PC-9 (cell line): ENCODE results near the gene FGF12. TPM values are rescaled to one million over a fixed set of nuclear protein-coding genes. Genes with fewer than 3 reads are reported as not detected.
A peak's percentile ranks its signal among the peaks of the same experiment; 100 is the strongest.

Experiments
- BruUV-seq: library from RNA; stranded (reverse); fragments of 400-500 nt; replicated peaks from 2 replicates; lab custom pipeline; 2021; lab: Mats Ljungman, UMichigan
- CTCF ChIA-PET: fragments of 300-600 bp; sonication (Branson Sonifier 250); formaldehyde crosslinking; loops from one replicate; lab custom pipeline; 2022; ENCODE audit warnings: antibody characterized with exemption; lab: Charles Lee
- POLR2A ChIA-PET: fragments of 300-600 bp; sonication (Branson Sonifier 250); formaldehyde crosslinking; loops from one replicate; lab custom pipeline; 2022; ENCODE audit warnings: antibody characterized with exemption; ENCODE audit not compliant: unreplicated experiment; lab: Charles Lee
- DNase-seq, 2 experiments: peaks; one replicate each; pipeline versions ENCODE4 v3.0.0 to v3.0.0-alpha.2; 2015 to 2022; ENCODE audit warnings: mixed read lengths in 1 of 2
- H2AFZ ChIP-seq: fragments of 200-600 bp; sonication (generic); 2 replicates; pipeline ENCODE4 v1.8.1; 2017; ENCODE audit warnings: antibody characterized with exemption
- H3F3A ChIP-seq: fragments of 200-600 bp; sonication (generic); 2 replicates; pipeline ENCODE4 v1.8.1; 2017; ENCODE audit warnings: antibody characterized with exemption, mild to moderate bottlenecking, low read depth; ENCODE audit not compliant: insufficient read depth
- H3K27ac ChIP-seq: fragments of 200-600 bp; sonication (generic); 2 replicates; pipeline ENCODE4 v1.6.1; 2016; ENCODE audit warnings: mixed run types
- H3K27me3 ChIP-seq: fragments of 200-600 bp; sonication (generic); 2 replicates; pipeline ENCODE4 v1.6.1; 2016; ENCODE audit warnings: low read depth, mixed run types; ENCODE audit not compliant: insufficient read depth
- H3K36me3 ChIP-seq: fragments of 200-600 bp; sonication (generic); 2 replicates; pipeline ENCODE4 v1.6.1; 2016; ENCODE audit warnings: low read depth, mixed run types
- H3K4me1 ChIP-seq: fragments of 200-600 bp; sonication (generic); replicated peaks from 2 replicates; pipeline ENCODE4 v1.6.1; 2016; ENCODE audit warnings: mixed run types; ENCODE audit not compliant: insufficient read depth
- H3K4me2 ChIP-seq: fragments of 200-600 bp; sonication (generic); 2 replicates; pipeline ENCODE4 v1.6.1; 2017; ENCODE audit warnings: mixed run types
- H3K4me3 ChIP-seq: fragments of 200-600 bp; sonication (generic); 2 replicates; pipeline ENCODE4 v1.6.1; 2016; ENCODE audit warnings: mixed run types
- H3K79me2 ChIP-seq: fragments of 200-600 bp; sonication (generic); 2 replicates; pipeline ENCODE4 v1.6.1; 2017; ENCODE audit warnings: low read depth, mixed run types
- H3K9me2 ChIP-seq: fragments of 200-600 bp; sonication (generic); 2 replicates; pipeline ENCODE4 v1.8.1; 2017; ENCODE audit warnings: mild to moderate bottlenecking; ENCODE audit not compliant: insufficient read depth
- H3K9me3 ChIP-seq: fragments of 200-600 bp; sonication (generic); 2 replicates; pipeline ENCODE4 v1.8.1; 2016; ENCODE audit warnings: low read depth; ENCODE audit not compliant: insufficient read depth
- H4K20me1 ChIP-seq: fragments of 200-600 bp; sonication (generic); 2 replicates; pipeline ENCODE4 v1.8.1; 2017; ENCODE audit not compliant: insufficient read depth
- CTCF ChIP-seq: fragments of 200-600 bp; sonication (generic); conservative IDR thresholded peaks from 2 replicates; pipeline ENCODE4 v1.6.1; 2017; ENCODE audit warnings: mixed run types, antibody characterized with exemption, mild to moderate bottlenecking, moderate library complexity
- EZH2 ChIP-seq: fragments of 200-600 bp; sonication (generic); IDR thresholded peaks from 2 replicates; pipeline ENCODE4 v1.8.0; 2017; ENCODE audit warnings: antibody characterized with exemption, low read depth
- intact Hi-C: fragments of 100-400 bp; cut with micrococcal nuclease; formaldehyde crosslinking; loops from one replicate; pipeline ENCODE4 v1.10.0; 2022; ENCODE audit not compliant: unreplicated experiment
- total RNA-seq: library from RNA; stranded (reverse); gene quantifications from 2 replicates; pipeline ENCODE4 v1.2.3, GENCODE V29; 2021

The FGF12 gene
- total RNA-seq, 1 experiment from 2014 or later: 10.9 TPM

- Histone ChIP-seq H3K27me3 (no peaks in the 10 kb centered on the region), H2AFZ (no peak overlapping the region), H3K36me3 (no peaks in the 10 kb centered on the region), H3K79me2 (no peaks in the 10 kb centered on the region), H3K4me1 (no peaks in the 10 kb centered on the region), H4K20me1 (no peaks in the 10 kb centered on the region), H3F3A (no peaks in the 10 kb centered on the region), H3K4me3 (no peak overlapping the region), H3K9me3 (no peaks in the 10 kb centered on the region), H3K4me2 (no peak overlapping the region), H3K27ac (no peak overlapping the region), H3K9me2 (no peaks in the 10 kb centered on the region)
- no peak for DNase-seq
- intact Hi-C loops: loop anchor here (2.0 to 10.0 kb wide), 5 partner anchors 257 to 1561 kb away; no protein-coding TSS in a partner anchor
- no peak for TF ChIP-seq EZH2
- no peak for TF ChIP-seq CTCF
- no TSS peak for BruUV-seq
- CTCF ChIA-PET: no interaction called here
- POLR2A ChIA-PET: interaction anchor here (0.6 kb wide), 1 partner anchor 1216 kb away, joined by 4 read pairs; no protein-coding TSS in a partner anchor
Observed at GRCh38 chr3:192445770-192446644, 281.3 kb downstream of the FGF12 start.

DNA sequence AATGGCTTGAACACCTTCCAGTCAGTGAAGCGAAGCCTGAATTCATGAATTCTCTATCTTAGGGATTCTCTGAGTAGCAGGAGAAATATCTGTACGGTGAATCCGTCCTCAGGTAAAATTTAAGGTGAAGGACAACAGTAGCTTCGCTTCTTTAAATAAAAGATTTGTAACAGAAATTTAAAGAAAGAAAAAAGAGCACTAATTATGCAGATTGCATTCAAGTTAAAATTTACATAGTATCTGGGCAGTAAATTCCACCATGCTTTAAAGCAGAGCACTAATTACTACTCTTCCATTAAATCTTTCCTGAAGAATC, 282.6 kb downstream of the FGF12 start:
- H2AFZ ChIP-seq: no peak overlapping the region
- H3F3A ChIP-seq: no peaks in the 10 kb centered on the region
- no peak overlapping the region for H3K27ac ChIP-seq
- H3K27me3 ChIP-seq: no peaks in the 10 kb centered on the region
- ChIA-PET CTCF (interaction anchor here (0.7 to 1.8 kb wide), 8 partner anchors 21 to 1746 kb away, joined by 3 to 7 read pairs (median 5); no protein-coding TSS in a partner anchor), POLR2A (no interaction called here)
- H3K4me1 ChIP-seq: no peaks in the 10 kb centered on the region
- H3K4me3 ChIP-seq: no peak overlapping the region
- TF ChIP-seq CTCF (no peak; the same call in 1 of the 2 replicates), EZH2 (no peak)
- no peak for DNase-seq
- H3K4me2 ChIP-seq: no peak overlapping the region
- BruUV-seq: no TSS peak
- no peaks in the 10 kb centered on the region for H3K36me3 ChIP-seq
- no peaks in the 10 kb centered on the region for H3K79me2 ChIP-seq
- intact Hi-C loops: loop anchor here (1.0 to 10.0 kb wide), 8 partner anchors 256 to 1743 kb away; no protein-coding TSS in a partner anchor
- H3K9me3 ChIP-seq: no peaks in the 10 kb centered on the region
- H4K20me1 ChIP-seq: no peaks in the 10 kb centered on the region
- no peaks in the 10 kb centered on the region for H3K9me2 ChIP-seq

DNA sequence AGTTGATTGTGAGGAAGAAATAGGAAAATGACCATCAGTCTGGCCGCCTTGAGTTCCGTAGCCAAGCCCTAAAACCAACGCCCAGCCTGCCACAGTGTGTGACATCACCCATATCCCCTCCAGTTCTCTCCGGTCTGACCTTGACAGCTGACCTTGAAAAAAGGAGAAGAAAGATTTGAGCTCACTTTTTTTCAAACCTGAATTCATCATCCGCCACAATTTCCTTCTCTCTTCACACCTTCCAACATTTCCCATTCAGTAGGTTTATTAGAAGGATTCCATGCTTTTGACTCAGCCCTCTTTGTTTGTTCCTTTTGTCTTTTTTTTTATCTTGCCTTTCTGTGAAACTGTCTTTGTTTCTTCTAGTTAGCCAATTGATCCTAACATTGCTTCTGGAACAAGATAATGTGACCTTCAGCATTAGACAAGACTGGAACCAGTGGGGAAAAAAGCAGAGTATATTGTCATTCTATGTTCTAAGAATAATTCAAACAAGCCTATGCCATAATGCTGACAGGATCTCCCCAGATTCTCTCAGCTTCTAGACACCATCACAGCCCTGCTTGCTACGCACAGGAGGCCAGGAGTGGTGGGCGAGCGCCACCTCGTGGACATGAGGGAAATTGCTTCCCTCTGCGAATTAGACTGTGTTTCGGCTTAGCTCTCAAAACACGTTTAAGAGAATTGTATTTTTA, 283.1 kb downstream of the FGF12 start:
- no peaks in the 10 kb centered on the region for H3K79me2 ChIP-seq
- no peak overlapping the region for H2AFZ ChIP-seq
- POLR2A ChIA-PET: interaction anchor here (0.7 kb wide), 2 partner anchors 12 to 1251 kb away, joined by 3 read pairs; no protein-coding TSS in a partner anchor
- H3F3A ChIP-seq: no peaks in the 10 kb centered on the region
- H3K4me1 ChIP-seq: no peaks in the 10 kb centered on the region
- no peaks in the 10 kb centered on the region for H4K20me1 ChIP-seq
- no peak overlapping the region for H3K4me3 ChIP-seq
- no peaks in the 10 kb centered on the region for H3K27me3 ChIP-seq
- CTCF ChIA-PET: interaction anchor here (0.5 to 1.8 kb wide), 16 partner anchors 8 to 1746 kb away, joined by 3 to 7 read pairs (median 4); no protein-coding TSS in a partner anchor
- intact Hi-C loops: loop anchor here (1.0 to 10.0 kb wide), 8 partner anchors 255 to 1743 kb away; no protein-coding TSS in a partner anchor
- H3K9me2 ChIP-seq: no peaks in the 10 kb centered on the region
- no TSS peak for BruUV-seq
- no peak overlapping the region for H3K27ac ChIP-seq
- H3K36me3 ChIP-seq: no peaks in the 10 kb centered on the region
- H3K4me2 ChIP-seq: no peak overlapping the region
- DNase-seq: peak; percentile 58 to 73
- no peaks in the 10 kb centered on the region for H3K9me3 ChIP-seq
- TF ChIP-seq CTCF (peak; percentile 100), EZH2 (no peak)
